IMR-90 (cell line): ENCODE results near the gene MYO9B. TPM values are rescaled to one million over a fixed set of nuclear protein-coding genes. Genes with fewer than 3 reads are reported as not detected.

Experiments
- ATAC-seq: fragments of 200-7000 bp; cut with Tn5 transposase; 2 replicates; pipeline ENCODE4 v1.9.1; 2020; ENCODE audit warnings: low read depth, mild to moderate bottlenecking, moderate library complexity
- BruUV-seq: library from RNA; stranded (reverse); fragments of 400-500 nt; replicated peaks from 2 replicates; lab custom pipeline; 2021; lab: Mats Ljungman, UMichigan
- CTCF ChIA-PET: fragments of 300-600 bp; formaldehyde crosslinking; extraction: SDS; loops from one replicate; lab custom pipeline; 2021; ENCODE audit warnings: antibody characterized with exemption; lab: Yijun Ruan, JAX
- POLR2A ChIA-PET: fragments of 300-600 bp; sonication (Branson Sonifier 250); formaldehyde crosslinking; loops from one replicate; lab custom pipeline; 2022; ENCODE audit warnings: antibody characterized with exemption; ENCODE audit not compliant: unreplicated experiment; lab: Charles Lee
- DNase-seq: peaks from one replicate; pipeline ENCODE4 v3.0.0; 2013
- H2AFZ ChIP-seq: replicated peaks from 2 replicates; pipeline ENCODE3; 2013; ENCODE audit warnings: low read length, mild to moderate bottlenecking; ENCODE audit not compliant: poor library complexity
- H2AK5ac ChIP-seq: 2 replicates; pipeline ENCODE4 v1.6.1; 2013; ENCODE audit warnings: low read depth, low read length, inconsistent platforms
- H2AK9ac ChIP-seq: replicated peaks from 2 replicates; pipeline ENCODE3; 2013; ENCODE audit warnings: mild to moderate bottlenecking, low read depth, low read length, moderate library complexity; ENCODE audit not compliant: poor library complexity
- H2BK120ac ChIP-seq: 2 replicates; pipeline ENCODE4 v1.6.1; 2013; ENCODE audit warnings: low read depth, low read length, inconsistent platforms
- H2BK15ac ChIP-seq: 3 replicates; pipeline ENCODE4 v1.6.1; 2013; ENCODE audit warnings: low read depth, low read length, inconsistent platforms
- H2BK20ac ChIP-seq: 2 replicates; pipeline ENCODE4 v1.6.1; 2013; ENCODE audit warnings: low read depth, mild to moderate bottlenecking, inconsistent platforms, low read length, moderate library complexity
- H2BK5ac ChIP-seq: 2 replicates; pipeline ENCODE4 v1.6.1; 2013; ENCODE audit warnings: mild to moderate bottlenecking, low read depth, low read length, inconsistent platforms; ENCODE audit not compliant: poor library complexity, severe bottlenecking
- H3K14ac ChIP-seq: replicated peaks from 2 replicates; pipeline ENCODE4 v1.6.1; 2013; ENCODE audit warnings: low read depth, low read length, inconsistent platforms
- H3K18ac ChIP-seq: 2 replicates; pipeline ENCODE4 v1.6.1; 2013; ENCODE audit warnings: low read depth, low read length, control low read depth
- H3K23ac ChIP-seq: 2 replicates; pipeline ENCODE4 v1.6.1; 2013; ENCODE audit warnings: low read depth, low read length, inconsistent platforms
- H3K27ac ChIP-seq: 2 replicates; pipeline ENCODE4 v1.5.1; 2013; ENCODE audit warnings: mild to moderate bottlenecking, control low read depth, low read length; ENCODE audit not compliant: insufficient read depth
- H3K27me3 ChIP-seq: 2 replicates; pipeline ENCODE4 v1.6.1; 2013; ENCODE audit warnings: low read length; ENCODE audit not compliant: control insufficient read depth, insufficient read depth
- H3K36me3 ChIP-seq: 2 replicates; pipeline ENCODE4 v1.6.1; 2013; ENCODE audit warnings: low read length, mixed read lengths; ENCODE audit not compliant: control insufficient read depth, insufficient read depth
- H3K4ac ChIP-seq: 2 replicates; pipeline ENCODE4 v1.6.1; 2013; ENCODE audit warnings: low read depth, low read length, inconsistent platforms
- H3K4me1 ChIP-seq: 2 replicates; pipeline ENCODE4 v1.6.1; 2013; ENCODE audit warnings: low read length, mixed read lengths; ENCODE audit not compliant: control insufficient read depth, insufficient read depth
- H3K4me2 ChIP-seq: 2 replicates; pipeline ENCODE4 v1.6.1; 2013; ENCODE audit warnings: low read depth, mild to moderate bottlenecking, control low read depth, low read length, moderate library complexity
- H3K4me3 ChIP-seq: 2 replicates; pipeline ENCODE4 v1.5.1; 2013; ENCODE audit warnings: low read depth, mild to moderate bottlenecking, control low read depth, low read length, moderate library complexity; ENCODE audit not compliant: insufficient read depth
- H3K56ac ChIP-seq: 2 replicates; pipeline ENCODE4 v1.6.1; 2013; ENCODE audit warnings: low read length, inconsistent platforms; ENCODE audit not compliant: insufficient read depth; ENCODE audit errors: extremely low read depth
- H3K79me1 ChIP-seq, 2 experiments: 2 replicates each; pipeline ENCODE4 v1.6.1; 2013; ENCODE audit warnings: low read length in 2 of 2, inconsistent platforms in 1 of 2, low read depth in 1 of 2
- H3K9ac ChIP-seq: 2 replicates; pipeline ENCODE4 v1.6.1; 2013; ENCODE audit warnings: low read depth, low read length, control low read depth
- H3K9me1 ChIP-seq: 2 replicates; pipeline ENCODE4 v1.6.1; 2013; ENCODE audit warnings: low read length, inconsistent platforms; ENCODE audit not compliant: insufficient read depth
- H3K9me3 ChIP-seq: 2 replicates; pipeline ENCODE4 v1.6.1; 2013; ENCODE audit warnings: low read length; ENCODE audit not compliant: control insufficient read depth, insufficient read depth
- H4K20me1 ChIP-seq: 2 replicates; pipeline ENCODE4 v1.6.1; 2013; ENCODE audit warnings: low read length, inconsistent platforms; ENCODE audit not compliant: insufficient read depth
- H4K5ac ChIP-seq: 2 replicates; pipeline ENCODE4 v1.6.1; 2013; ENCODE audit warnings: mild to moderate bottlenecking, low read depth, low read length, control low read depth
- H4K8ac ChIP-seq, 2 experiments: 2 replicates each; pipeline ENCODE4 v1.6.1; 2013; ENCODE audit warnings: low read depth in 2 of 2, low read length in 2 of 2, control low read depth in 1 of 2, inconsistent platforms in 1 of 2
- H4K91ac ChIP-seq: 2 replicates; pipeline ENCODE4 v1.6.1; 2013; ENCODE audit warnings: low read depth, low read length, inconsistent platforms; ENCODE audit not compliant: insufficient read depth
- BHLHE40 ChIP-seq: fragments of 150-350 bp; IDR thresholded peaks from 2 replicates; pipeline ENCODE4 v1.6.1; 2016; ENCODE audit warnings: mild to moderate bottlenecking, low read depth, low read length
- CEBPB ChIP-seq: IDR thresholded peaks from 2 replicates; pipeline ENCODE4 v1.6.1; 2012; ENCODE audit warnings: low read depth, low read length, improper control_type of control experiment
- CHD1 ChIP-seq: IDR thresholded peaks from 2 replicates; pipeline ENCODE4 v1.6.1; 2012; ENCODE audit warnings: low read depth, low read length, improper control_type of control experiment
- CTCF ChIP-seq: conservative IDR thresholded peaks from 2 replicates; pipeline ENCODE4 v1.5.1; 2012; ENCODE audit warnings: mild to moderate bottlenecking, low read depth, low read length, improper control_type of control experiment
- ELK1 ChIP-seq: fragments of 150-350 bp; IDR thresholded peaks from 2 replicates; pipeline ENCODE4 v1.6.1; 2016; ENCODE audit warnings: low read depth, mild to moderate bottlenecking, low read length, moderate library complexity, borderline replicate concordance
- MAFK ChIP-seq: IDR thresholded peaks from 2 replicates; pipeline ENCODE4 v1.6.1; 2012; ENCODE audit warnings: low read depth, low read length, improper control_type of control experiment
- MAZ ChIP-seq: IDR thresholded peaks from 2 replicates; pipeline ENCODE4 v1.6.1; 2012; ENCODE audit warnings: low read depth, mild to moderate bottlenecking, low read length, improper control_type of control experiment, moderate library complexity, borderline replicate concordance
- MXI1 ChIP-seq: IDR thresholded peaks from 2 replicates; pipeline ENCODE4 v1.6.1; 2012; ENCODE audit warnings: low read depth, mild to moderate bottlenecking, low read length, moderate library complexity, borderline replicate concordance
- NFE2L2 ChIP-seq: fragments of 150-350 bp; IDR thresholded peaks from 2 replicates; pipeline ENCODE4 v1.6.1; 2016; ENCODE audit warnings: low read depth, mild to moderate bottlenecking, low read length
- POLR2A ChIP-seq: IDR thresholded peaks from 2 replicates; pipeline ENCODE4 v1.6.1; 2012; ENCODE audit warnings: mild to moderate bottlenecking, low read depth, low read length
- RAD21 ChIP-seq: IDR thresholded peaks from 2 replicates; pipeline ENCODE4 v1.6.1; 2012; ENCODE audit warnings: low read length, improper control_type of control experiment
- RCOR1 ChIP-seq: IDR thresholded peaks from 2 replicates; pipeline ENCODE4 v1.6.1; 2012; ENCODE audit warnings: mild to moderate bottlenecking, low read length, improper control_type of control experiment; ENCODE audit not compliant: insufficient replicate concordance
- RFX5 ChIP-seq: IDR thresholded peaks from 2 replicates; pipeline ENCODE4 v1.8.0; 2012; ENCODE audit warnings: low read depth, mild to moderate bottlenecking, low read length, moderate library complexity
- USF2 ChIP-seq: fragments of 150-350 bp; IDR thresholded peaks from 2 replicates; pipeline ENCODE4 v1.6.1; 2017; ENCODE audit warnings: mild to moderate bottlenecking, antibody characterized with exemption, low read length, low read depth
- WGBS, 2 experiments: methylation state at CpG; one replicate each; pipeline versions ENCODE4 v1.1.5 to v1.1.7; 2013; ENCODE audit warnings: missing lambda C conversion rate in 2 of 2; ENCODE audit not compliant: insufficient read length in 1 of 2; ENCODE audit errors: extremely low coverage in 2 of 2; 5-methylcytosine and 5-hydroxymethylcytosine counted together
- dilution Hi-C: fragments of 300-500 bp; cut with HindIII; formaldehyde crosslinking; loops from one replicate; pipeline ENCODE4 v1.14.3; 2018; ENCODE audit warnings: low sequenced_read_pairs; ENCODE audit not compliant: unreplicated experiment
- in situ Hi-C: fragments of 300-500 bp; cut with MboI; formaldehyde crosslinking; loops from 3 replicates; pipeline ENCODE4 v1.14.3; 2019; ENCODE audit warnings: low sequenced_read_pairs, inconsistent platforms, mixed read lengths
- intact Hi-C: fragments of 100-400 bp; cut with micrococcal nuclease; formaldehyde crosslinking; loops from 2 replicates; pipeline ENCODE4 v1.10.0; 2022
- polyA plus RNA-seq, 3 experiments: library from polyadenylated mRNA; depleted of rRNA; stranded (reverse); fragments of >200 nt; gene quantifications; 2 replicates each; pipeline ENCODE4 v1.2.3, GENCODE V29; 2012; ENCODE audit warnings: low replicate concordance in 1 of 3
- total RNA-seq: library from RNA; depleted of rRNA; stranded (reverse); fragments of >200 nt; gene quantifications from 2 replicates; pipeline ENCODE4 v1.2.3, GENCODE V29; 2012

Gene MYO9B
- total and polyA plus RNA-seq, 2 of the 4 experiments (the other 2 are of a cell fraction), result 61.8 to 77.8 TPM

GRCh38 chr19:17240826-17241399 is 165.3 kb downstream of the MYO9B start:
- Histone ChIP-seq H3K18ac (no peak overlapping the region), H3K79me1 (peaks cover 32 to 62% of the 10 kb centered on the region in 2 experiments), H3K27me3 (no peaks in the 10 kb centered on the region), H4K5ac (no peak overlapping the region), H4K91ac (no peak overlapping the region), H2AFZ (no peak overlapping the region), H3K9ac (no peak overlapping the region), H3K4ac (no peak overlapping the region), H4K20me1 (peaks cover 28% of the 10 kb centered on the region), H4K8ac (no peak overlapping the region), H3K27ac (no peak overlapping the region), H3K56ac (no peak overlapping the region), H3K9me3 (no peaks in the 10 kb centered on the region), H3K14ac (no peak overlapping the region), H3K9me1 (peaks cover 6% of the 10 kb centered on the region; the same call in 1 of the 2 replicates), H3K4me1 (peaks cover 8% of the 10 kb centered on the region; the same call in 1 of the 2 replicates), H2BK120ac (no peak overlapping the region), H2AK9ac (no peak overlapping the region), H2BK20ac (no peak overlapping the region), H3K23ac (no peak overlapping the region), H2BK5ac (no peak overlapping the region), H3K4me3 (no peak overlapping the region), H2BK15ac (no peak overlapping the region), H2AK5ac (no peak overlapping the region), H3K36me3 (peaks cover 19% of the 10 kb centered on the region), H3K4me2 (no peak overlapping the region)
- DNase-seq, result no peak
- no TSS peak for BruUV-seq
- no peak for TF ChIP-seq NFE2L2
- TF ChIP-seq CEBPB, result no peak
- no peak for TF ChIP-seq USF2
- no peak for TF ChIP-seq RAD21
- TF ChIP-seq CTCF, result no peak
- TF ChIP-seq MAFK, result no peak
- no peak for TF ChIP-seq BHLHE40
- no peak for TF ChIP-seq MXI1
- TF ChIP-seq RCOR1, result no peak
- TF ChIP-seq RFX5, result no peak
- no peak for TF ChIP-seq POLR2A
- TF ChIP-seq MAZ, result no peak
- no peak for TF ChIP-seq CHD1
- TF ChIP-seq ELK1, result no peak
- intact Hi-C loops, result no loop called here
- dilution Hi-C loops, result no loop called here
- ATAC-seq, result no peak
- ChIA-PET POLR2A (no interaction called here), CTCF (no interaction called here)
- 93% methylated on average over 4 of the region's 6 CpGs; no CpG with 5 or more reads in 1 of the 2 experiments for WGBS, 2 experiments
- in situ Hi-C loops, result no loop called here
